RWPE2 (cell line): ENCODE measurements around the gene MRGPRX1.
A peak's percentile ranks its signal among the peaks of the same experiment; 100 is the strongest.
"Not testable (repeated sequence)": the region's sequence is repeated elsewhere in the genome, so short reads cannot be mapped to it uniquely, and the experiment has no call there.

ENCODE experiments used
- ATAC-seq: fragments of 200-7000 bp; cut with Tn5 transposase; 3 replicates; pipeline ENCODE4 v1.9.1; 2021; ENCODE audit warnings: low read depth
- DNase-seq: peaks from one replicate; pipeline ENCODE4 v3.0.0-alpha.2; 2020; ENCODE audit warnings: low spot score
- H3K27ac ChIP-seq: fragments of 450-650 bp; 2 replicates; pipeline ENCODE4 v1.5.1; 2017; ENCODE audit warnings: mild to moderate bottlenecking; ENCODE audit not compliant: poor library complexity, severe bottlenecking
- H3K27me3 ChIP-seq: fragments of 250-450 bp; sonication (Bioruptor Pico); 2 replicates; pipeline ENCODE4 v1.5.1; 2021; ENCODE audit warnings: mild to moderate bottlenecking, moderate library complexity; ENCODE audit not compliant: insufficient read depth, poor library complexity, severe bottlenecking
- H3K36me3 ChIP-seq: fragments of 250-450 bp; sonication (Bioruptor Pico); 2 replicates; pipeline ENCODE4 v1.5.1; 2020; ENCODE audit warnings: low read depth, mild to moderate bottlenecking, moderate library complexity
- H3K4me1 ChIP-seq: fragments of 250-450 bp; sonication (Bioruptor Pico); 2 replicates; pipeline ENCODE4 v1.5.1; 2021; ENCODE audit warnings: mild to moderate bottlenecking, moderate library complexity; ENCODE audit not compliant: insufficient read depth, poor library complexity, severe bottlenecking
- H3K4me3 ChIP-seq: fragments of 250-450 bp; sonication (Bioruptor Pico); 2 replicates; pipeline ENCODE4 v1.5.1; 2021; ENCODE audit warnings: mild to moderate bottlenecking, moderate library complexity; ENCODE audit not compliant: severe bottlenecking
- H3K9me3 ChIP-seq: fragments of 250-450 bp; sonication (Bioruptor Pico); 2 replicates; pipeline ENCODE4 v1.5.1; 2021; ENCODE audit warnings: mild to moderate bottlenecking, moderate library complexity; ENCODE audit not compliant: severe bottlenecking
- CTCF ChIP-seq: fragments of 450-650 bp; IDR thresholded peaks from one replicate; pipeline ENCODE4 v1.5.1; 2017; ENCODE audit warnings: mild to moderate bottlenecking, moderate library complexity; ENCODE audit not compliant: poor library complexity, severe bottlenecking

The MRGPRX1 gene

GRCh38 chr11:18934195-18934814, 4.9 kb downstream of the MRGPRX1 start:
- Histone ChIP-seq H3K27ac (no peak overlapping the region), H3K36me3 (no peaks in the 10 kb centered on the region), H3K9me3 (no peaks in the 10 kb centered on the region), H3K4me3 (no peak overlapping the region), H3K4me1 (no peaks in the 10 kb centered on the region), H3K27me3 (no peaks in the 10 kb centered on the region)
- TF ChIP-seq CTCF: no peak
- ATAC-seq (no peak), DNase-seq (no peak)

- Histone ChIP-seq H3K36me3 (no peaks in the 10 kb centered on the region), H3K4me3 (no peak overlapping the region), H3K27ac (no peak overlapping the region), H3K9me3 (no peaks in the 10 kb centered on the region), H3K27me3 (peaks cover 4% of the 10 kb centered on the region), H3K4me1 (no peaks in the 10 kb centered on the region)
- DNase-seq (no peak), ATAC-seq (peak; percentile 52; the same call in 1 of the 3 replicates)
- TF ChIP-seq CTCF: peak; percentile 20
Observed at GRCh38 chr11:18927550-18928322, 11.5 kb downstream of the MRGPRX1 start.

GRCh38 chr11:18925426-18925825, 13.8 kb downstream of the MRGPRX1 start:
- not testable (repeated sequence) for H3K36me3 ChIP-seq, H3K4me1 ChIP-seq, H3K27ac ChIP-seq, H3K27me3 ChIP-seq, ATAC-seq, H3K4me3 ChIP-seq, H3K9me3 ChIP-seq, DNase-seq

- no peaks in the 10 kb centered on the region for H3K9me3 ChIP-seq
- no peaks in the 10 kb centered on the region for H3K36me3 ChIP-seq
- ATAC-seq: no peak
- H3K4me1 ChIP-seq: no peaks in the 10 kb centered on the region
- no peak overlapping the region for H3K4me3 ChIP-seq
- H3K27me3 ChIP-seq: peaks cover 12% of the 10 kb centered on the region
- no peak overlapping the region for H3K27ac ChIP-seq
- no peak for TF ChIP-seq CTCF
- DNase-seq: no peak
Observed at GRCh38 chr11:18912883-18913282, 26.3 kb downstream of the MRGPRX1 start.

GRCh38 chr11:18907391-18907790, 31.8 kb downstream of the MRGPRX1 start:
- TF ChIP-seq CTCF: no peak
- ATAC-seq: no peak
- Histone ChIP-seq H3K9me3 (no peaks in the 10 kb centered on the region), H3K36me3 (no peaks in the 10 kb centered on the region), H3K4me1 (no peaks in the 10 kb centered on the region), H3K4me3 (no peak overlapping the region), H3K27ac (no peak overlapping the region), H3K27me3 (peaks cover under 1% of the 10 kb centered on the region)
- DNase-seq: no peak

GRCh38 chr11:18900637-18901036, 38.6 kb downstream of the MRGPRX1 start:
- not testable (repeated sequence) for H3K4me1 ChIP-seq, H3K27me3 ChIP-seq, H3K9me3 ChIP-seq, DNase-seq, H3K4me3 ChIP-seq, ATAC-seq, H3K36me3 ChIP-seq
- H3K27ac ChIP-seq: peak overlapping the region; percentile 33

GRCh38 chr11:18900151-18900611, 39.0 kb downstream of the MRGPRX1 start:
- H3K27me3 ChIP-seq, H3K4me3 ChIP-seq, ATAC-seq, H3K4me1 ChIP-seq, DNase-seq, H3K36me3 ChIP-seq, H3K9me3 ChIP-seq: not testable (repeated sequence)
- H3K27ac ChIP-seq: peak overlapping the region; percentile 33

GRCh38 chr11:18891712-18892111, 47.5 kb downstream of the MRGPRX1 start:
- peaks cover 14% of the 10 kb centered on the region for H3K27me3 ChIP-seq
- ATAC-seq, DNase-seq, H3K36me3 ChIP-seq, H3K4me1 ChIP-seq, H3K4me3 ChIP-seq, H3K9me3 ChIP-seq, H3K27ac ChIP-seq: not testable (repeated sequence)
